ENCODE results near the gene SLC22A23. TPM values are rescaled to one million over a fixed set of nuclear protein-coding genes. Genes with fewer than 3 reads are reported as not detected.

The SLC22A23 gene
- total RNA-seq, 1 donor from 2014 or later: 22.2 TPM

DNA sequence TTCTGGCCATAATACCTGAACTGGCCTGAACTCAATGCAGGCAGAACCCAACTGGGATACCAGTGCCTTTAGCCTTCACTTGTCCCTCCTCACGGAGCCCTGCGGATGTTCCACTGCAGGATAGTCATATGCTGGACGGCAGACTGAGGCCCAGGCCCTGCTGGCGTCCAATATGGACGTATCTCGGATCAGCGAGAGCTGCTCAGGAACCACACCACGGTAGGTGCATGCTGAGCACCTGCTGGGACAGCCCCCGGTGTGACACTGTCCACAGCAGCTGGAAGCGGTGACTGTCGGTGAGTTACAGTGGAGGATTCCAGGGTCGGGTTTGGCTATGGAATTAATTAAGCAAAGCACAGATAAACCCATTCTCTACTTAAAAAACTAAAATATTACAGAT lies 149.4 kb downstream of the SLC22A23 start:
- no peak for DNase-seq (ENCODE audit: extremely low read depth, low read depth, low spot score)

DNA sequence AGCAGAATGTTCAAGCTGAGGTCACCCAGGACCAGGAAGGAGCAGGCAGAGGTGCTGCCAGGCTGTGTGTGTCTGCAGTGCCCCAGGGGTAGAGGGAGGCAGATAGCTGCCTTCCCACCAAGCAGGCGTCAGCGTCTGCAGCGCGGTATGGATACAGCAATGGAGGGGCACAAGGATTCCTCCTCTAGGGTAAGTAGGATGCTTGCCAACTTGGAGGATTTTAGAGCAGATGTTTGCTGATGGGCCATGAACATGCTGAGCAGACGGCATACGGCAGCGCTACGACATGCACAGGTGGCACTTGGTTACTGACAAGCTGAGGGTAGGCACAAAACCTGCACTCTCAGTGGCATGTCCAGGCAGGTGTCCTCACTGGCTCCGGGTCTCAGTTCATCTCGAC lies 150.0 kb downstream of the SLC22A23 start:
- DNase-seq (ENCODE audit: extremely low read depth, low read depth, low spot score): no peak

DNA sequence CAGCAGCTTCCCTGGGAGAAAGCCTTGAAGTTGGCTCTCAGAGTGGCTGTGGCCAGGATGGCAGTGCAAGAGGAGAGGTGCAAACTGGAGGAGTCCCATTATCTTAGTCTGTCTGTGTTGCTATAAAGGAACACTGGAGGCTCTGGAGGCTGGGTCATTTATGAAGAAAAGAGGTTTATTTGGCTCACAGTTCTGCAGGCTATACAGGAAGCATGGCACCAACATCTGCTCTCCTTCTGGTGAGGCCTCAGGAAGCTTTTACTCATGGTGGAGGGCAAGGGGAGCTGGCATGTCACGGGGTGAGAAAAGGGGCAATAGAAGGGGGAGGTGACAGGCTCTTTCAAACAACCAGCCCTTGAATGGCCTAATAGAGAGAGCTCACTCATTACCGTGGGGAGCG lies 151.0 kb downstream of the SLC22A23 start:
- DNase-seq (ENCODE audit: extremely low read depth, low read depth, low spot score): no peak

DNA sequence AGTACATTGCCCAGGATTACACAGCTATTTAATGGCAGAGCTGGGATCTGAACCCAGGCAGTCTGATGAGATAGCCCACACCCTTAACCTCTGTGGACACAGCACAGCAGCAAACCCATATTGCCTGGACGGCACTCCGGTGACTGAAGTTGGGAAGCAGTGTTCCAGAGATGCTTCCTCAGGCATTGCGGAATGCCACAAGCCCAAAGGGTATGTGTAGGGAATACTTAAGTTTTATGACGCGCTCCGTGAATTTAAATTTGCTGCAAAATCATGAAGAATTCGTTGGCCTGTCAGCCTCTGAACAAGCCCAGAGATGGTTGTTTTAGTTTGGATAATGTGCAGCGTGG lies 151.7 kb downstream of the SLC22A23 start:
- no peak for DNase-seq (ENCODE audit: extremely low read depth, low read depth, low spot score)

DNA sequence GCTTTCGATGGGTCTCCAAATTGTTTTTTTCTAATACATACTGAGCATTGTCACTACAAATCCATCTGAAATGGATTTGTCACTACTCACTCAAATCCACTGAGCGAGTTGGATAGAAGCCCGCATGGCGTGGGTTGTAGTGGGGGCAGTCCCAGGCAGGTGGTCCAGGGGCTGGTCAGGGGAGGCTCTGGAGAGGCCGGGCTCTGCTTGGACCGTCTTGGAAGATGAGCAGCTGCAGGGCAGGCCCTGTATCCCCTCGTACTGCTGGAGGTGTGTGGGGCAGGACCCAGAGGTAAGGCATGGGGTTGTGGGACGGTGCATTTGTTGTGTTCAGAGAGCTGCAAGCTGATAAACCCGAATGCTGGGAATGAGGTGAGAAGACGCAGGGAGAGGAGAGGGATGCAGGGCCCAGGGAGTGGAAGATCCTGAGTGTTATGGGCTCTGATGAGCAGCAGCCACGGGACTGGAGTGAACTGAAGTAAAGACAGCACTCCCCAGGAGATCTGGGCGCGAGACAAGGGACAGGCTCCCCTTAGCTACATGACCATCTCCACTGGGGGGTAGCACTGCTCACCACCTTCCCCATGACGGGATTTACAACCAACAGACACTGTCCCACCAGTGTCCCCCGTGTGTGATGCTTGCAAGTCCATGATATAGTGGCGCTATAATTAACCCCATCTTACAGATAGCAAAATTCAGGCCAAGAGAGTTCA lies 152.2 kb downstream of the SLC22A23 start:
- DNase-seq (ENCODE audit: extremely low read depth, low read depth, low spot score): no peak

DNA sequence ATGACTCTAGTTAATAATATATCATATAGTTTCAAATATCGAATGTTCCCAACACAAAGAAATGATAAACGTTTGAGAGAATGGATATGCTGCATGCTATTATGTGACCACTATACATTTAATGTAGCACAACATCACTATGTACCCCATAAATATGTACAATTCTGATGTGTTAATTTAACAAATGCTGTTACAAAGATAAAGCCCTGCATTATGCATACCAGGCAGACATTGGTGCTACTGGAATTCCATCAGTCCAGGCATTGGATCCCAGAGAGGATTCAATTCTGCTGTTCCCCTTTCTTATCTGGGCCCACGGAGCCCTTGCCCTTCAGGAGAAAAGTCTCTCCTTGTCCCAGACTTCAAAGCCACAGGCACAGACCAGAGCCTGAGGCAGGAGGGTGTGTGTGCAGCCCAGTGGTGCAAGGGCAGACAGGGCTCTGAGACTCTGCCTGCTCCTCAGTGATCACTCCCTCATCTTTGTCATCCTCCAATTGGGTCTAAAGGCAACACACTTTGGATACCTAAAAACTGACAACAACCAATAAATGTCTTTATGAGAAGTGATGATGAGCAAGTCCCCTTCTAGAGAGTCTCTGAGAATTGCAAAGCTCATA lies 152.9 kb downstream of the SLC22A23 start:
- DNase-seq (ENCODE audit: extremely low read depth, low read depth, low spot score): no peak

DNA sequence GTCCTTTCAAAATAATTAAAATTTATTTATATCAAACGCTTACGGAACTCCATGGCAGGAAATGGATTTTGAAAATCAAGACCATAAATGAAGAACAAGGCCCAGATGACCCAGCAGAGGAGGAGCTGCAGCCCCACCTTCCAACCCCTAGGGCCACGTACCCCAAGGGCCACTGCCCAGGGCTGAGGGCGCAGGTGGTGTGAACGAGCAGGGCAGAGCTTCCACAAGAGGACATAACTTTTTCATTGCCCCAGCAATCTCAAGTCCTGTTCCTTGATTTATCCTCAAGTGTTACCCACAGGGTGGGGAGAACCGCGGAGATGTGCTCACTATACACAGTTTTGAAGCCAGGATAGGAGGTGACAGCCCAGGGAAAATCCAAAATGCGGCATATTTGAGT lies 155.3 kb downstream of the SLC22A23 start:
- no peak for DNase-seq (ENCODE audit: extremely low read depth, low read depth, low spot score)

DNA sequence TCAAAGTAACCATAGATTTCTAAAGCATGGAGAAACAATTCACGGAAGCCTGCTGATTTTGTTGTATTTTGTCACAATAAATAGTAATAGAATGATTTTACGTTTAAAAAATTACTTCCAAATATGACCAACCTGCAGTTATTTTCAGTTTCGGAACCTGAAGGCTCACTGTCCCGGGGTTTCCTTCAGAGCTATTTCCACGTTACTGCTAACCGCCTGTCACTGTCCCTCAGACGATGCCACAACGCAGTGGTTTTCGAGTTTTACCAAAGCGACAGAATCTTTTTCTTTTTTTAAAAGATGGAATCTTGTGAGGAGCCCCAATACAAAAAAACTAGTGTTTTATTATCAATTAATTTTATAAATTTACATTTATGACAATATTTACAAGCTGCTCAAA lies 157.6 kb downstream of the SLC22A23 start:
- DNase-seq (ENCODE audit: extremely low read depth, low read depth, low spot score): no peak

DNA sequence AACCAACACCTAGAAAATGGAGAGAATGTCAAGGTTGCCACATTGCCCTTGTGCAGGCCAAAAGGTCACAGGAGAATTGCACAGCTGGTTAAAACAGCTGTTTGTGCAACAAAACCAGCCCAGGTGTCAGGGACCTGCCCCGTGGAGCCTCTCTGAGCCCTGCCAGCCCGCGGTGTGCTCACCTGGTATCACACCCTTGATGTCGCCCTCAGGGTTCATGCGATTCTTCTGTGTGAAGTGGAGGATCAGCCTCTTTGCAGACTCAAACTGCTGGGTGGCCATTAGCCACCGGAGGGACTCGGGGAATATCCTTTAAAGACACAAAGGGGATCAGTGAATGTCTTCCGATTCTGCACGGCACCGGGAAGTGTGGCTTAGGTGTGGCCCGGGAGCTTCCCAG lies 158.9 kb downstream of the SLC22A23 start:
- DNase-seq (ENCODE audit: extremely low read depth, low read depth, low spot score): no peak

DNA sequence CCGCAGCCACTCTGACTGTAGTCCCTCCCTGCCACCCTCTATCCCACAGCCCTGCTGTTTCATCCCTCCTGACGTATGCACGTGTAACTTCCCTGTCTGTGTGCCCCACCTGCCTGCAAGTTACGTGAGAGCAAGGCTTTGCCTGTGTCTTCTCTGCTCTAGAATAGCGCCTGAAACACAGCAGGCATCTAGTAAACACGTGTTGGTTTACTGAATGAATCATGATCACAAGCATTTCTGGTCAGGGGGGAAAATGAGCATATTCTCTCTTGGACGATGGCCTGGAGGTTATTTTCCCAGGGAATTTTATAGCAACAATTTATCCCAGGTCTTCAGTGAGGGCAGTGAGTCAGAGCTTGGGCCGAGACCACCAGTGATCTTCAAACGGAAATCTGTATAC lies 159.8 kb downstream of the SLC22A23 start:
- DNase-seq (ENCODE audit: extremely low read depth, low read depth, low spot score): no peak

DNA sequence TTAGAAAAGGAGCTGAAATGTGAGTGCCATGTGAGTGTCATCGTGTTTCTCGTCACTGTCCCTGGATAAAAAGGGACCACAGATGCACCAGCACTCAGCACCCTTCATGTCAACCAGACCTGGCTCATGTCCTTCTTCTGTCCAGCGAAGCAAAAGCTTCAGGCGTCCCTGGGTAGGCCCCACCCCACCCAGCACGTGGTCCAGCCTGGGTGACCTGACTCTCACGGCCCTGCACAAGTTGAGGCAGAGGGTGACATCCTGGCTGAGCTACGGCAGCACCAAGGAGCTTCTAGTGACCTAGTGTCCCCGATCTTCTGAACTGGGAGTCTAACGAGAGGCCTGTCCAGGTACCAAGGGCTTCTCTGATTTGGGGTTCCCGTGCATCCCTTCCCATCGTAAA lies 160.3 kb downstream of the SLC22A23 start:
- no peak for DNase-seq (ENCODE audit: extremely low read depth, low read depth, low spot score)

DNA sequence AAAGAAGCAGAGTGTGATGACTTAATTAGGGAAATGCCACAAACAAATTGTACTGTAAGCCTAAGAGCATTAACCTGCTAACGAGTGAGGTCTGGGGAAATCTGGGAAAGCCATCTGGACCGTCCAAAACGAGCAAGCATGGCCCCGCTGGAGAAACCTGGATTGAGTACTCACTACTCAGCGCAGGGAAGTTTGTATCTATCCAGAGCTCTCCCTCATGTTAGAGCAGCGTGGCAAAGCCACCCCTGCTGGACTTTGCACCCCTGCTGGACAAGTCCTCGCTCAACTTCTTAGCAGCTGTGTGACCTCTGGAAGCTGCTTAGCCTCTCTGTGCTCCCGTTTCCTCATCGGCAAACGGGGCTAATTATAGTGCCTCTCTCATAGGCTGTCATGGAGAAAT lies 160.8 kb downstream of the SLC22A23 start:
- no peak for DNase-seq (ENCODE audit: extremely low read depth, low read depth, low spot score)

DNA sequence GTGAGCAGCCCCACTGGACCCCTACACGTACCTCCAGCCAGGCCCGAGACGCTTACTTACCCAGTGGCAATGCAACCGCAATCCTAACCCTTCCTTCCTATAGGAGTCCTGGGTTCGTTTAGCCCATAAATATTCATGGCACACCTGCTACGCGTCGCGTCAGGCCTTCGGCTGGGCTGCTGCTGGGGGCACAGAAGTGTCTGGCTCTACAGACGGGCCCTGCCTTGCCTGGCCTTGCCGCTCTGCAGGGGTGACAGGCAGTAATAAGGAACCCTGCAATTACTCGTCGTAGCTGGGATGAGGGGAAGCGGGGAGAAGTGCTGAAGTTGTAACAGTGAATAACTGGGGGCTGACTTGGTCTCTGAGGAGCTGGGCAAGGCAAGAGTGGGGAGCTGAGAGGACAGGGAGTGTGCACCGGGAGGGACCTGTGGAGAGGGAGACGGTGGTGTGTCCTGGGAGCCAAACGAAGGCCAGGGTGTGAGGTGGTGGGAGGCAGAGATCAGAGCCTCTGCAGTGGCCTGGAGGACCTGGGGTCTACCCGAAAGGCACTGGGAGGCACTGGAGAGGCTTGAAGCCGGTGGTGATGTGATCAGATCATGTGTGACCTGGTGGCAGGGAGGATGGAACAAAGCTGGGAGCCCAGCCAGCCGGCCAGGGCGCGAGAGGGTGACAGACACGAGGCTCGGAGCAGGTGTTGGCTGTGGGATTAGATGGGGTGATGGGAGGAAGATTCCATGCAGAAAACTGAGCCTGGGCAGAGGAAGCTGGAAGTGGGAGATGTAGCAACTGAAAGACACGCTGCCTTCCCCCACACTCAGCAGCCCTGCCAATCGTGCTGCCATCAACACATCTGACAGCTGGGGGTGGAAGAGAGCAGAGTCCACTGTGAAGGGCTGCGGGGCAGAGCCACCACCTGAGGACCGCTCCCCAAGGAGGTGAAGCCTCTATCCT lies 161.7 kb downstream of the SLC22A23 start:
- no peak for DNase-seq (ENCODE audit: extremely low read depth, low read depth, low spot score)

DNA sequence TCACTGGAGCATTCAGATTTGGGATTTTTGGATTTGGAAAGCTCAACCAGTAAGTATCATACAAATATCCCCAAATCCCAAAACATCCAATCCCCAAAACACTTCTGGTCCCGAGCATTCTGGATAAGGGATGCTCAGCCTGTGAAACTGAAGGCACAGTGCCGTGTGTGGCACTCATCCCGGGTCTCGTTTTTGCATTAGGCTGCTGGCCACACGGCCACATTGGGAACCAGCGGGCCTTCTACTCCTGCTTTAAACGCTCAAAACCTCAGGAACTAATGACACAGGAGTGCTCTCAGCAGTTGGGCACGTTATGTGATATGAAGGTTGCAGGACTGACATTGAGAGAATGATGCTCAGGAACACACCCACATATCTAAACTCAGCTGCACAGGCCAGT lies 162.5 kb downstream of the SLC22A23 start:
- no peak for DNase-seq (ENCODE audit: extremely low read depth, low read depth, low spot score)

DNA sequence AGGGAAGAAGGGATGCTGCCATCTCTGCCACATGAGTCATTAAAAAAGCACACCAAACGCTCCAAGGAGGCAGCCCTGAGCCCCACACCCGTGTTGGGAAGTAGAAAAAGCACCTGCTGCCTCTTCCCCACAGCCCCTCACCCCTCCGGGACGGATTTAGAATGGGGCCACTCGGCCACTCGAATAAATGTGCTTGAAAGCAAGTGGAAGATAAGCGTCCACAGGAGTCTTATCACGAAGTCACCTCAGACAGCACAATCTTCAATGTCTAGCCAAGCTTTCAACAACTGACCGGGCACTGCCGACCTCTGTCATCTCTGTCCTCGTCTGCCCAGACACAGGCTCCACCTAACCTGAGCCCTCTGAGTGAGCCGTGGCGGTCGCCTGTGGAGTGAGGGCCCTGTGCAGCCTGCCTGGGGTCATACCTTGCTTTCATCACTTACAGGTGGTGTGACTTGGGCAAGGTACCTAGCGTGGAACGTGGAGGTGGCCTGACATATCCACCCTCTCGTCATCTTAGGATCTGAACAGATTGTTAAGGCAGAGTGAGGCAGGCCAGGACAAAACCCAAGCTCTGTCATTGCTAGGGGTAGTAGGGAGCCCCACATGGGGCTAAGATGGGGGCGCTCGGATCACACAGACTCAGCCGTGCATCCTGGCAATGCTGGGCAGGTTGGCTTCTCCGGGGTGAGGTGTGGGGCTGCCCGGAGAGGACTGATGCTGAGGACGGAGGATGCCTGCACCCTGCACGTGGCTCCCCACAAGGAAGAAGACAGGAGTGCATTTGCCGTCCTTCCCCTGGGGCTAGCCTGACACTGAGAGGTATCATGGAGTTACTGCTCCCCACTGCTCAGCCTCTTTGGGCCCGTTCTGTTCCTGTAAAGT lies 163.3 kb downstream of the SLC22A23 start:
- DNase-seq (ENCODE audit: extremely low read depth, low read depth, low spot score): no peak

DNA sequence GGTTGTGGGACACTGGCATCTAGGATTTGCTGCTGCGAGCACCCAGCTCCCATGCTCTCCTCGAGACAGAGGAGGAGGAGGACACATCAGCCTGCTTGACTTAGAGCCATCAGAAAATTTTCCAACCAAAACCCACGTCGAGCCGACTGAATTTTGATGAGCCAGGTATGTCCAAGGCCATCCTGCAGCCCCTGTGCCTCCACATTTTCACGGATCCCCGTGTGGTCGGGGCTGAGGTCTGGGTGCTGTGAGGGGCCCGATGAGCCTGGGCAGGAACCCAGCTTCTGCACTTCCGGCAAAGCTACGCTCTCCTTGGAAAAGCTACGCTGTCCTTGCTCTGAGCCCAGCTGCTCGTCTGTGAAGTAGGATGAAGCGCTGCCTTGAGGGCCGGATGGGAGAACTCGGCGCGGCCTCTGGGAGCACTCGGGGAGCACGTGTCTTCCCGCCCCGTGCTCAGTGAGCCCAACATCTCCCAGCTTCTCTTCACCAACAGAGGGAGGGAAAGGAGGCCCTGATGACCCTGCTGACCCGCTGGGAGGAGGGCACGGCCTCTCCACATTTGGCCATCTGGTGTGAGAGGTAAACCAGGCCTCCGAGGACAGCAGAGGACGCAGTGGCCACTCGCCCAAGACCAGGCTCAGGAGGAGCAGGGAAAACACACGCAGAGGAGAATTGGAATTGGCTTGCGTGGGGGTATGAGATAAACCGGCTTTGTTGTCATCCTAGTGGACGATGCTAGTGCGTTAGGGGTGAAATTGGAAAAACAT lies 164.2 kb downstream of the SLC22A23 start:
- DNase-seq (ENCODE audit: extremely low read depth, low read depth, low spot score): no peak

DNA sequence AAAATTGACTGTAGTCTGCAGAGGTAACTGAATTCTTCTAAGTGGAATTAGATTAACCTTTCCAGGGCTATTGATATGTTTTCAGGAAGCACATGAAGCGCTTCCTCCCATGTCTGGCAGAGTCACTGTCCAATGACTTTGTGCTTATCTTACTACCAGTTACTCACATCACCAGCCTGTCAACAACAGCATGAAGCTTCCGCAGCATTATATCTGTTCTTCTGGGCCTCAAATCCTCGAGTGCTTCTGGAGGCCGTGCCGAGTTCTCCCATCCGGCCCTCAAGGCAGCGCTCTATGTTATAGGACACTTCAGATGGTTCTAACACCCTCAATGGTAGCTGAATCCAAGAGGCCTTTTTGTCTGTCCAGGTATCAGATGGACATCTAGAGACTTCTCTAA lies 164.9 kb downstream of the SLC22A23 start:
- peak; percentile 51 for DNase-seq (ENCODE audit: extremely low read depth, low read depth, low spot score)

DNA sequence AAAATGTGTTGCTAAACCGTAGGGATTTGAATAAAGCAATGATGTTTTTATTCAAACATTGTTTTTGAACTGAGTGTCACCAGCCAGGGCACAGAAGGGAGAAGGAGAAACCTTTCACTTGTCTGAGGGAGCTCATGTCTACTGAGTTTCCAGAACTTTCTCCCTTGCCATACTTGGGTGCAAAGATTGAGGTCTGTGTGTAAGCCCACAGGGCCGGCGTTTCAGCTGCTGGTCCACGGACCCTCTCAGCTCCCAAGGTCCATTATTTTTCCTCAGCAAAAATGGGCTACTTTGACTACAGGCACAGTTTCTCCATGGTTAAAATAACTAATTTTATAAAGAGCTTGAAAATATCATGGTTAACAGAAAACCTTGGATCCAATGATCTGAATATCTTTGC lies 165.5 kb downstream of the SLC22A23 start:
- DNase-seq (ENCODE audit: extremely low read depth, low read depth, low spot score): no peak

DNA sequence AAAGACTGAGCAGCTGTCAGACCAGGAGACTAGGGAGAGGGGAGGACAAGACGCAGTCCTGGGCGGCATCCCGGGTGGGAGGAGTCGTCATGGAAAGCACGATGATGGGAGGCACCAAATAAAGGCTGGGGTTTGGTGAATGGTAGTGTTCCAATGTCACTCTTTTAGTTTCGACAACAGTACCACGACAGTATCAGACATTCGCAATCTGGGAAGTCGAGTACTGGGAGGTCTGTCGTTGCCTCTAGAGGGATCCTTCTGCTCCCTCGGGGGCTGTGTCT lies 166.0 kb downstream of the SLC22A23 start:
- DNase-seq (ENCODE audit: extremely low read depth, low read depth, low spot score): no peak
